Ovary (tissue), 9 donors: Measurements from ENCODE around the gene SLC16A4. TPM values are rescaled to one million over a fixed set of nuclear protein-coding genes. Genes with fewer than 3 reads are reported as not detected.

Experiments used
- DNase-seq, 5 donors: peaks; one replicate each; pipeline ENCODE4 v3.0.0-alpha.2; 2019 to 2020
- H3K27ac ChIP-seq, 2 donors: fragments of 200-600 bp; one replicate each; pipeline versions ENCODE4 v1.5.1 to v1.8.0; 2019 to 2022
- H3K27me3 ChIP-seq: fragments of 200-600 bp; one replicate; pipeline ENCODE4 v1.8.0; 2022
- H3K36me3 ChIP-seq: fragments of 200-600 bp; sonication (generic); one replicate; pipeline ENCODE4 v1.5.1; 2019
- H3K4me1 ChIP-seq: one replicate; pipeline ENCODE4 v1.8.1; 2013; ENCODE audit warnings: mild to moderate bottlenecking, moderate library complexity; ENCODE audit not compliant: insufficient read depth
- H3K4me3 ChIP-seq: fragments of 200-600 bp; sonication (generic); one replicate; pipeline ENCODE4 v1.5.1; 2017
- H3K9me3 ChIP-seq, 2 donors: fragments of 200-600 bp in 1 of 2; sonication (generic) in 1 of 2; one replicate each; pipeline versions ENCODE4 v1.5.1 to v1.8.1; 2013 to 2019; ENCODE audit warnings: mild to moderate bottlenecking in 1 of 2, moderate library complexity in 1 of 2
- EP300 ChIP-seq: sonication (generic); formaldehyde crosslinking; IDR thresholded peaks from one replicate; pipeline ENCODE4 v1.6.1; 2017; ENCODE audit warnings: antibody characterized with exemption
- POLR2A ChIP-seq: fragments of 450-650 bp; IDR thresholded peaks from one replicate; pipeline ENCODE4 v1.6.1; 2017; ENCODE audit warnings: antibody characterized with exemption, mild to moderate bottlenecking, moderate library complexity
- WGBS, 3 donors: extraction: QIAGEN DNeasy Blood & Tissue Kit in 1 of 3; methylation state at CpG; one replicate each; pipeline versions ENCODE4 v1.1.5 to v1.1.7; 2013 to 2017; 5-methylcytosine and 5-hydroxymethylcytosine counted together
- intact Hi-C, 4 donors: fragments of 100-400 bp; cut with DNase I; formaldehyde crosslinking; loops; one replicate each; pipeline versions ENCODE4 v1.11.0 to v1.15.1; 2022 to 2023
- polyA plus RNA-seq, 2 donors: library from polyadenylated mRNA; stranded (reverse); fragments of 200-250 nt in 1 of 2; fragments of 350-450 nt in 1 of 2; fragmentation: Illumina TruSeq in 1 of 2; extraction: RNeasy Lipid Tissue Mini Kit (QIAGEN cat#74804) in 1 of 2; gene quantifications; one replicate each; pipeline ENCODE4 v1.2.3, GENCODE V29; 2013 to 2014
- total RNA-seq, 7 donors: library from RNA; depleted of rRNA in 2 of 7; stranded (reverse); fragments of >200 nt in 2 of 7; fragmentation: NEBNext Ultra II Directional in 3 of 7; extraction: Animal tissue kit (Norgen Biotek cat#: 25700) in 3 of 7; gene quantifications; one replicate each; pipeline versions ENCODE4 v1.1.0 to v1.2.4, GENCODE V29; 2016 to 2023
- TF ChIP-seq, protein P1 (sequence below), 3 donors: fragments of 450-650 bp in 2 of 3; fragments of 200-600 bp in 1 of 3; IDR thresholded peaks; one replicate each; pipeline versions ENCODE4 v1.5.1 to v1.8.0; 2016 to 2022; ENCODE audit warnings: antibody characterized with exemption in 3 of 3, mild to moderate bottlenecking in 1 of 3
- donor health status: DM: no; HTN: no; CAD: no; lungs with moderate emphysema.
- donor health status: DM: no; HTN: no; CAD: no.
- donor health status: Bipolar disorder and iron deficiency.
- donor health status: DM: yes; HTN: yes; CAD: no.
- donor health status: DM: no; HTN: no; CAD: no.
- donor health status: DM: yes; HTN: yes; CAD: no.

SLC16A4 gene
- total and polyA plus RNA-seq, 9 donors: 14.5 to 33.7 (median 23.9) TPM

- Histone ChIP-seq H3K9me3 (no peaks in the 10 kb centered on the region), H3K27me3 (no peaks in the 10 kb centered on the region), H3K27ac (no peak overlapping the region), H3K4me1 (peaks cover 13% of the 10 kb centered on the region), H3K36me3 (no peaks in the 10 kb centered on the region), H3K4me3 (peak overlapping the region; percentile 96)
- WGBS, 3 donors: 4 to 13% (median 4%) methylated on average over 9 of the region's 9 CpGs
- intact Hi-C loops: loop anchor here in 1 of 4 donors (10.0 kb wide), 1 partner anchor 55 kb away; the partner anchor contains the start of gene SLC16A4
- peak in 4 of 5 donors; percentile 24 to 60 (median 44) for DNase-seq
- TF ChIP-seq, protein P1, sequence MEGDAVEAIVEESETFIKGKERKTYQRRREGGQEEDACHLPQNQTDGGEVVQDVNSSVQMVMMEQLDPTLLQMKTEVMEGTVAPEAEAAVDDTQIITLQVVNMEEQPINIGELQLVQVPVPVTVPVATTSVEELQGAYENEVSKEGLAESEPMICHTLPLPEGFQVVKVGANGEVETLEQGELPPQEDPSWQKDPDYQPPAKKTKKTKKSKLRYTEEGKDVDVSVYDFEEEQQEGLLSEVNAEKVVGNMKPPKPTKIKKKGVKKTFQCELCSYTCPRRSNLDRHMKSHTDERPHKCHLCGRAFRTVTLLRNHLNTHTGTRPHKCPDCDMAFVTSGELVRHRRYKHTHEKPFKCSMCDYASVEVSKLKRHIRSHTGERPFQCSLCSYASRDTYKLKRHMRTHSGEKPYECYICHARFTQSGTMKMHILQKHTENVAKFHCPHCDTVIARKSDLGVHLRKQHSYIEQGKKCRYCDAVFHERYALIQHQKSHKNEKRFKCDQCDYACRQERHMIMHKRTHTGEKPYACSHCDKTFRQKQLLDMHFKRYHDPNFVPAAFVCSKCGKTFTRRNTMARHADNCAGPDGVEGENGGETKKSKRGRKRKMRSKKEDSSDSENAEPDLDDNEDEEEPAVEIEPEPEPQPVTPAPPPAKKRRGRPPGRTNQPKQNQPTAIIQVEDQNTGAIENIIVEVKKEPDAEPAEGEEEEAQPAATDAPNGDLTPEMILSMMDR (IDR thresholded peaks at IDR 0.05): no peak
- no peak for TF ChIP-seq EP300
- TF ChIP-seq POLR2A: no peak
These were observed 50.7 kb downstream of the SLC16A4 start for GRCh38 chr1:110340207-110340468.

DNA sequence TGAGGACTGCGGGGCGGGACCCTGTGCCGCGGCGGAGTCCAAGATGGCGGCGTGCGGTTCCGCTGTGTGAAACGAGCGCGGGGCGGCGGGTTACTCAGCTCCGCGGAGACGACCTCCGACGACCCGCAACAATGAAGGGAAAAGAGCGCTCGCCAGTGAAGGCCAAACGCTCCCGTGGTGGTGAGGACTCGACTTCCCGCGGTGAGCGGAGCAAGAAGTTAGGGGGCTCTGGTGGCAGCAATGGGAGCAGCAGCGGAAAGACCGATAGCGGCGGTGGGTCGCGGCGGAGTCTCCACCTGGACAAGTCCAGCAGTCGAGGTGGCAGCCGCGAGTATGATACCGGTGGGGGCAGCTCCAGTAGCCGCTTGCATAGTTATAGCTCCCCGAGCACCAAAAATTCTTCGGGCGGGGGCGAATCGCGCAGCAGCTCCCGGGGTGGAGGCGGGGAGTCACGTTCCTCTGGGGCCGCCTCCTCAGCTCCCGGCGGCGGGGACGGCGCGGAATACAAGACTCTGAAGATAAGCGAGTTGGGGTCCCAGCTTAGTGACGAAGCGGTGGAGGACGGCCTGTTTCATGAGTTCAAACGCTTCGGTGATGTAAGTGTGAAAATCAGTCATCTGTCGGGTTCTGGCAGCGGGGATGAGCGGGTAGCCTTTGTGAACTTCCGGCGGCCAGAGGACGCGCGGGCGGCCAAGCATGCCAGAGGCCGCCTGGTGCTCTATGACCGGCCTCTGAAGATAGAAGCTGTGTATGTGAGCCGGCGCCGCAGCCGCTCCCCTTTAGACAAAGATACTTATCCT, 51.2 kb downstream of the SLC16A4 start:
- 0 to 1% (median 0%) methylated on average over 69 to 77 of the region's 77 CpGs for WGBS, 3 donors
- H3K4me1 ChIP-seq: peaks cover 13% of the 10 kb centered on the region
- peak; percentile 85 for TF ChIP-seq POLR2A
- no peak for TF ChIP-seq EP300
- TF ChIP-seq, protein P1 (IDR thresholded peaks at IDR 0.05): peak in 2 of 3 donors; percentile 72 to 78
- no peaks in the 10 kb centered on the region for H3K36me3 ChIP-seq
- peak in 1 of 5 donors; percentile 53 for DNase-seq
- H3K27me3 ChIP-seq: no peaks in the 10 kb centered on the region
- H3K9me3 ChIP-seq: no peaks in the 10 kb centered on the region
- H3K27ac ChIP-seq: peak overlapping the region; percentile 67 to 74
- intact Hi-C loops: loop anchor here in 3 of 4 donors (2.0 to 10.0 kb wide), 4 partner anchors 51 to 125 kb away; partner anchors contain the start of genes LAMTOR5 (in 2 of the 3) and SLC16A4 (in 2 of the 3)
- peak overlapping the region; percentile 96 for H3K4me3 ChIP-seq

GRCh38 chr1:110338886-110339406, 51.9 kb downstream of the SLC16A4 start, which contains the start of gene RBM15:
TSS of gene RBM15 (plus strand) at chr1:110339377. CDS start at chr1:110339406, 29 bp downstream.
- H3K27ac ChIP-seq: peak within 1 kb of the TSS; percentile 96 to 98
- WGBS, 3 donors: 0 to 1% (median 0%) methylated on average over 25 of the region's 25 CpGs
- no peaks in the 10 kb centered on the region for H3K27me3 ChIP-seq
- no peak for TF ChIP-seq EP300
- TF ChIP-seq POLR2A: no peak
- TF ChIP-seq, protein P1 (IDR thresholded peaks at IDR 0.05): no peak
- peak; percentile 97 to 99 (median 98) for DNase-seq
- H3K4me3 ChIP-seq: peak within 1 kb of the TSS; percentile 96
- intact Hi-C loops: loop anchor here in 3 of 4 donors (2.0 to 10.0 kb wide), 3 partner anchors 52 to 126 kb away; partner anchors contain the start of genes LAMTOR5 (in 2 of the 3) and SLC16A4 (in 1 of the 3)
- no peaks in the 10 kb centered on the region for H3K9me3 ChIP-seq
- H3K4me1 ChIP-seq: peaks cover 13% of the 10 kb centered on the region
- no peaks in the 10 kb centered on the region for H3K36me3 ChIP-seq

DNA sequence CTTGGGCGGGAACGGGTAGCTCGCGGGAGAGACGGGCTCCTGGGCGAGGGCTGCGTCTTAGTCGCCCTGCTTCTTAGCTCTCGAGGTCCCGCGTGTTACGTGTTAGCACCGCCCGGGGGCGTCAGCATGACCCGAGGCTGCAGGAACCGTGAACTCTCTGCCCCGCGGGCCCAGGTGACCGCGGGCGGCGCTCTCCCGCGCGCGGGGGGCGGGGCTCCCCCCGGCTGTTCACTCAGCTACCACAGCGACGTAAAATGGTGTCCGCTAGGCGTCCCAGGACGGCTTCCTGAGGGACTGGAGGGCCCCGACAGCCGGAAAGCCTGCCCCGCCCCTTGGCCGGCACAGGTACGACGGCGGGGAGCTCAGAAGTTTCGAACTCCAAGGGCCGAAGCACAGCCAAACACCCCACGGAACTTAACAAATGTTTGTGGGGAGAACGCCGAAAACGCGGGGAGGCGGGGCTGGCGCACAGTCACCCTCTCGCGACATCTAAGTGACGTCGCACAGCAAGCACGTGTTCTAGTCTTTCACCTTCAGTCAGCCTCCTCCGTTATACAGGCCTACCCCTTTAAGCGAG, 52.4 kb downstream of the SLC16A4 start:
- Histone ChIP-seq H3K4me3 (peak overlapping the region; percentile 72), H3K9me3 (no peaks in the 10 kb centered on the region), H3K27ac (peak overlapping the region; percentile 96 to 98), H3K4me1 (peaks cover 13% of the 10 kb centered on the region), H3K27me3 (no peaks in the 10 kb centered on the region), H3K36me3 (no peaks in the 10 kb centered on the region)
- TF ChIP-seq, protein P1 (IDR thresholded peaks at IDR 0.05): peak; percentile 46 to 96 (median 91)
- TF ChIP-seq POLR2A: peak; percentile 57
- TF ChIP-seq EP300: peak; percentile 9
- intact Hi-C loops: loop anchor here in 3 of 4 donors (2.0 to 10.0 kb wide), 3 partner anchors 52 to 126 kb away; partner anchors contain the start of genes LAMTOR5 (in 2 of the 3) and SLC16A4 (in 1 of the 3)
- peak in 3 of 5 donors; percentile 94 to 95 (median 94) for DNase-seq
- WGBS, 3 donors: 0 to 1% (median 0%) methylated on average over 43 to 57 of the region's 57 CpGs
